GM12892 (cell line): ENCODE results near the gene CLEC11A.

Experiments
- POLR2A ChIP-seq: IDR thresholded peaks from 2 replicates; pipeline ENCODE4 v1.6.1; 2011; ENCODE audit warnings: low read depth, low read length, control low read depth
- POLR2AphosphoS5 ChIP-seq: IDR thresholded peaks from 2 replicates; pipeline ENCODE4 v1.6.1; 2011; ENCODE audit warnings: low read depth, low read length, control low read depth
- TAF1 ChIP-seq: IDR thresholded peaks from 2 replicates; pipeline ENCODE4 v1.6.1; 2011; ENCODE audit warnings: low read depth, mild to moderate bottlenecking, control low read depth, low read length, borderline replicate concordance

GRCh38 chr19:50719119-50719435 lies 4.1 kb upstream of the CLEC11A start:
- TF ChIP-seq POLR2A (no peak), TAF1 (no peak), POLR2AphosphoS5 (no peak)
